IMR-90 (cell line): ENCODE data around the gene POU4F1. TPM values are rescaled to one million over a fixed set of nuclear protein-coding genes. Genes with fewer than 3 reads are reported as not detected.

Experiments
- ATAC-seq: fragments of 200-7000 bp; cut with Tn5 transposase; 2 replicates; pipeline ENCODE4 v1.9.1; 2020; ENCODE audit warnings: low read depth, mild to moderate bottlenecking, moderate library complexity
- BruUV-seq: library from RNA; stranded (reverse); fragments of 400-500 nt; replicated peaks from 2 replicates; lab custom pipeline; 2021; lab: Mats Ljungman, UMichigan
- CTCF ChIA-PET: fragments of 300-600 bp; formaldehyde crosslinking; extraction: SDS; loops from one replicate; lab custom pipeline; 2021; ENCODE audit warnings: antibody characterized with exemption; lab: Yijun Ruan, JAX
- POLR2A ChIA-PET: fragments of 300-600 bp; sonication (Branson Sonifier 250); formaldehyde crosslinking; loops from one replicate; lab custom pipeline; 2022; ENCODE audit warnings: antibody characterized with exemption; ENCODE audit not compliant: unreplicated experiment; lab: Charles Lee
- DNase-seq: peaks from one replicate; pipeline ENCODE4 v3.0.0; 2013
- H2AFZ ChIP-seq: replicated peaks from 2 replicates; pipeline ENCODE3; 2013; ENCODE audit warnings: low read length, mild to moderate bottlenecking; ENCODE audit not compliant: poor library complexity
- H2AK5ac ChIP-seq: 2 replicates; pipeline ENCODE4 v1.6.1; 2013; ENCODE audit warnings: low read depth, low read length, inconsistent platforms
- H2AK9ac ChIP-seq: replicated peaks from 2 replicates; pipeline ENCODE3; 2013; ENCODE audit warnings: mild to moderate bottlenecking, low read depth, low read length, moderate library complexity; ENCODE audit not compliant: poor library complexity
- H2BK120ac ChIP-seq: 2 replicates; pipeline ENCODE4 v1.6.1; 2013; ENCODE audit warnings: low read depth, low read length, inconsistent platforms
- H2BK15ac ChIP-seq: 3 replicates; pipeline ENCODE4 v1.6.1; 2013; ENCODE audit warnings: low read depth, low read length, inconsistent platforms
- H2BK20ac ChIP-seq: 2 replicates; pipeline ENCODE4 v1.6.1; 2013; ENCODE audit warnings: low read depth, mild to moderate bottlenecking, inconsistent platforms, low read length, moderate library complexity
- H2BK5ac ChIP-seq: 2 replicates; pipeline ENCODE4 v1.6.1; 2013; ENCODE audit warnings: mild to moderate bottlenecking, low read depth, low read length, inconsistent platforms; ENCODE audit not compliant: poor library complexity, severe bottlenecking
- H3K14ac ChIP-seq: replicated peaks from 2 replicates; pipeline ENCODE4 v1.6.1; 2013; ENCODE audit warnings: low read depth, low read length, inconsistent platforms
- H3K18ac ChIP-seq: 2 replicates; pipeline ENCODE4 v1.6.1; 2013; ENCODE audit warnings: low read depth, low read length, control low read depth
- H3K23ac ChIP-seq: 2 replicates; pipeline ENCODE4 v1.6.1; 2013; ENCODE audit warnings: low read depth, low read length, inconsistent platforms
- H3K27ac ChIP-seq: 2 replicates; pipeline ENCODE4 v1.5.1; 2013; ENCODE audit warnings: mild to moderate bottlenecking, control low read depth, low read length; ENCODE audit not compliant: insufficient read depth
- H3K27me3 ChIP-seq: 2 replicates; pipeline ENCODE4 v1.6.1; 2013; ENCODE audit warnings: low read length; ENCODE audit not compliant: control insufficient read depth, insufficient read depth
- H3K36me3 ChIP-seq: 2 replicates; pipeline ENCODE4 v1.6.1; 2013; ENCODE audit warnings: low read length, mixed read lengths; ENCODE audit not compliant: control insufficient read depth, insufficient read depth
- H3K4ac ChIP-seq: 2 replicates; pipeline ENCODE4 v1.6.1; 2013; ENCODE audit warnings: low read depth, low read length, inconsistent platforms
- H3K4me1 ChIP-seq: 2 replicates; pipeline ENCODE4 v1.6.1; 2013; ENCODE audit warnings: low read length, mixed read lengths; ENCODE audit not compliant: control insufficient read depth, insufficient read depth
- H3K4me2 ChIP-seq: 2 replicates; pipeline ENCODE4 v1.6.1; 2013; ENCODE audit warnings: low read depth, mild to moderate bottlenecking, control low read depth, low read length, moderate library complexity
- H3K4me3 ChIP-seq: 2 replicates; pipeline ENCODE4 v1.5.1; 2013; ENCODE audit warnings: low read depth, mild to moderate bottlenecking, control low read depth, low read length, moderate library complexity; ENCODE audit not compliant: insufficient read depth
- H3K56ac ChIP-seq: 2 replicates; pipeline ENCODE4 v1.6.1; 2013; ENCODE audit warnings: low read length, inconsistent platforms; ENCODE audit not compliant: insufficient read depth; ENCODE audit errors: extremely low read depth
- H3K79me1 ChIP-seq, 2 experiments: 2 replicates each; pipeline ENCODE4 v1.6.1; 2013; ENCODE audit warnings: low read length in 2 of 2, inconsistent platforms in 1 of 2, low read depth in 1 of 2
- H3K9ac ChIP-seq: 2 replicates; pipeline ENCODE4 v1.6.1; 2013; ENCODE audit warnings: low read depth, low read length, control low read depth
- H3K9me1 ChIP-seq: 2 replicates; pipeline ENCODE4 v1.6.1; 2013; ENCODE audit warnings: low read length, inconsistent platforms; ENCODE audit not compliant: insufficient read depth
- H3K9me3 ChIP-seq: 2 replicates; pipeline ENCODE4 v1.6.1; 2013; ENCODE audit warnings: low read length; ENCODE audit not compliant: control insufficient read depth, insufficient read depth
- H4K20me1 ChIP-seq: 2 replicates; pipeline ENCODE4 v1.6.1; 2013; ENCODE audit warnings: low read length, inconsistent platforms; ENCODE audit not compliant: insufficient read depth
- H4K5ac ChIP-seq: 2 replicates; pipeline ENCODE4 v1.6.1; 2013; ENCODE audit warnings: mild to moderate bottlenecking, low read depth, low read length, control low read depth
- H4K8ac ChIP-seq, 2 experiments: 2 replicates each; pipeline ENCODE4 v1.6.1; 2013; ENCODE audit warnings: low read depth in 2 of 2, low read length in 2 of 2, control low read depth in 1 of 2, inconsistent platforms in 1 of 2
- H4K91ac ChIP-seq: 2 replicates; pipeline ENCODE4 v1.6.1; 2013; ENCODE audit warnings: low read depth, low read length, inconsistent platforms; ENCODE audit not compliant: insufficient read depth
- BHLHE40 ChIP-seq: fragments of 150-350 bp; IDR thresholded peaks from 2 replicates; pipeline ENCODE4 v1.6.1; 2016; ENCODE audit warnings: mild to moderate bottlenecking, low read depth, low read length
- CEBPB ChIP-seq: IDR thresholded peaks from 2 replicates; pipeline ENCODE4 v1.6.1; 2012; ENCODE audit warnings: low read depth, low read length, improper control_type of control experiment
- CHD1 ChIP-seq: IDR thresholded peaks from 2 replicates; pipeline ENCODE4 v1.6.1; 2012; ENCODE audit warnings: low read depth, low read length, improper control_type of control experiment
- FOS ChIP-seq: fragments of 150-350 bp; IDR thresholded peaks from 2 replicates; pipeline ENCODE4 v1.6.1; 2016; ENCODE audit warnings: low read depth, low read length
- MAFK ChIP-seq: IDR thresholded peaks from 2 replicates; pipeline ENCODE4 v1.6.1; 2012; ENCODE audit warnings: low read depth, low read length, improper control_type of control experiment
- MAZ ChIP-seq: IDR thresholded peaks from 2 replicates; pipeline ENCODE4 v1.6.1; 2012; ENCODE audit warnings: low read depth, mild to moderate bottlenecking, low read length, improper control_type of control experiment, moderate library complexity, borderline replicate concordance
- MXI1 ChIP-seq: IDR thresholded peaks from 2 replicates; pipeline ENCODE4 v1.6.1; 2012; ENCODE audit warnings: low read depth, mild to moderate bottlenecking, low read length, moderate library complexity, borderline replicate concordance
- NFE2L2 ChIP-seq: fragments of 150-350 bp; IDR thresholded peaks from 2 replicates; pipeline ENCODE4 v1.6.1; 2016; ENCODE audit warnings: low read depth, mild to moderate bottlenecking, low read length
- POLR2A ChIP-seq: IDR thresholded peaks from 2 replicates; pipeline ENCODE4 v1.6.1; 2012; ENCODE audit warnings: mild to moderate bottlenecking, low read depth, low read length
- RFX5 ChIP-seq: IDR thresholded peaks from 2 replicates; pipeline ENCODE4 v1.8.0; 2012; ENCODE audit warnings: low read depth, mild to moderate bottlenecking, low read length, moderate library complexity
- SMC3 ChIP-seq: fragments of 150-350 bp; IDR thresholded peaks from 2 replicates; pipeline ENCODE4 v1.6.1; 2016; ENCODE audit warnings: low read depth, mild to moderate bottlenecking, antibody characterized with exemption, low read length, moderate library complexity
- WGBS, 2 experiments: methylation state at CpG; one replicate each; pipeline versions ENCODE4 v1.1.5 to v1.1.7; 2013; ENCODE audit warnings: missing lambda C conversion rate in 2 of 2; ENCODE audit not compliant: insufficient read length in 1 of 2; ENCODE audit errors: extremely low coverage in 2 of 2; 5-methylcytosine and 5-hydroxymethylcytosine counted together
- dilution Hi-C: fragments of 300-500 bp; cut with HindIII; formaldehyde crosslinking; loops from one replicate; pipeline ENCODE4 v1.14.3; 2018; ENCODE audit warnings: low sequenced_read_pairs; ENCODE audit not compliant: unreplicated experiment
- in situ Hi-C: fragments of 300-500 bp; cut with MboI; formaldehyde crosslinking; loops from 3 replicates; pipeline ENCODE4 v1.14.3; 2019; ENCODE audit warnings: low sequenced_read_pairs, inconsistent platforms, mixed read lengths
- intact Hi-C: fragments of 100-400 bp; cut with micrococcal nuclease; formaldehyde crosslinking; loops from 2 replicates; pipeline ENCODE4 v1.10.0; 2022
- polyA plus RNA-seq, 3 experiments: library from polyadenylated mRNA; depleted of rRNA; stranded (reverse); fragments of >200 nt; gene quantifications; 2 replicates each; pipeline ENCODE4 v1.2.3, GENCODE V29; 2012; ENCODE audit warnings: low replicate concordance in 1 of 3
- total RNA-seq: library from RNA; depleted of rRNA; stranded (reverse); fragments of >200 nt; gene quantifications from 2 replicates; pipeline ENCODE4 v1.2.3, GENCODE V29; 2012
- TF ChIP-seq, protein P1 (sequence below): fragments of 150-350 bp; IDR thresholded peaks from 2 replicates; pipeline ENCODE4 v1.6.1; 2016; ENCODE audit warnings: low read depth, mild to moderate bottlenecking, low read length, moderate library complexity, borderline replicate concordance
- TF ChIP-seq, protein P2 (sequence below): fragments of 150-350 bp; IDR thresholded peaks from 2 replicates; pipeline ENCODE4 v1.6.1; 2017; ENCODE audit warnings: mild to moderate bottlenecking, antibody characterized with exemption, low read length, low read depth

Gene POU4F1
- total and polyA plus RNA-seq, 2 of the 4 experiments (the other 2 are of a cell fraction), result 0.02 TPM; not detected in 1

DNA sequence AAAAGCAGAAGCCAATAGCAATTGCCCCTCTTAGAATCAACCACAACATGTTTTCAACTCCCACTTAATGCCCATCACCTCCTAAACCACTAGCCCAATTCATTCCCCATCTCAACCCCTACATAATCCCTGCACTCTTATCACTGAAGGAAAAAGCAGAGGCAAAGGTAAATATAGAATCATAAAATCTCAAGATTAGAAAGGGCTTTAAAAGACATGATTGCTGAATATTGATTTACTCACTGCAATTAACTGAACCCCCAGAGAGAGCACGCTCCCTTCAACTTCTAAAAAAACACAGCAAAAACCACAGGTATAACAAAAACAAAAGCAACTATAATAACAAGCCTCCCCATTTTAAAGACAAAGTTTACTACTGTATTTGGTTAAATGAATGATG lies 15.1 kb upstream of the POU4F1 start:
- peaks cover 0 to 7% of the 10 kb centered on the region in 2 experiments; a peak in 1 of 4 replicates for H3K79me1 ChIP-seq
- H3K9ac ChIP-seq, result no peak overlapping the region
- intact Hi-C loops (no loop called here), dilution Hi-C loops (no loop called here), in situ Hi-C loops (no loop called here)
- H2AK5ac ChIP-seq, result no peak overlapping the region
- no peak overlapping the region for H3K14ac ChIP-seq
- no peak overlapping the region for H3K56ac ChIP-seq
- H4K8ac ChIP-seq, result no peak overlapping the region
- ChIA-PET CTCF (interaction anchor here (1.0 kb wide), 1 partner anchor 17 kb away, joined by 5 read pairs; no protein-coding TSS in a partner anchor), POLR2A (no interaction called here)
- no peaks in the 10 kb centered on the region for H4K20me1 ChIP-seq
- no peak overlapping the region for H3K4ac ChIP-seq
- no peak overlapping the region for H2AFZ ChIP-seq
- H3K4me3 ChIP-seq, result no peak overlapping the region
- H2BK20ac ChIP-seq, result no peak overlapping the region
- no TSS peak for BruUV-seq
- no CpG with 5 or more reads among the region's 1 CpG for WGBS, 2 experiments
- H4K5ac ChIP-seq, result no peak overlapping the region
- no peak overlapping the region for H3K18ac ChIP-seq
- no peak overlapping the region for H3K27ac ChIP-seq
- no peak overlapping the region for H2AK9ac ChIP-seq
- no peak overlapping the region for H3K4me2 ChIP-seq
- no peaks in the 10 kb centered on the region for H3K9me1 ChIP-seq
- H2BK120ac ChIP-seq, result no peak overlapping the region
- H3K36me3 ChIP-seq, result peaks cover 4% of the 10 kb centered on the region; the same call in 1 of the 2 replicates
- no peak overlapping the region for H4K91ac ChIP-seq
- DNase-seq, result no peak
- no peak for ATAC-seq
- no peak overlapping the region for H2BK15ac ChIP-seq
- TF ChIP-seq POLR2A (no peak), RFX5 (no peak), MAZ (no peak), MAFK (no peak), NFE2L2 (no peak), FOS (no peak), BHLHE40 (no peak), CHD1 (no peak), CEBPB (no peak), SMC3 (no peak), MXI1 (no peak)
- TF ChIP-seq, protein P1, sequence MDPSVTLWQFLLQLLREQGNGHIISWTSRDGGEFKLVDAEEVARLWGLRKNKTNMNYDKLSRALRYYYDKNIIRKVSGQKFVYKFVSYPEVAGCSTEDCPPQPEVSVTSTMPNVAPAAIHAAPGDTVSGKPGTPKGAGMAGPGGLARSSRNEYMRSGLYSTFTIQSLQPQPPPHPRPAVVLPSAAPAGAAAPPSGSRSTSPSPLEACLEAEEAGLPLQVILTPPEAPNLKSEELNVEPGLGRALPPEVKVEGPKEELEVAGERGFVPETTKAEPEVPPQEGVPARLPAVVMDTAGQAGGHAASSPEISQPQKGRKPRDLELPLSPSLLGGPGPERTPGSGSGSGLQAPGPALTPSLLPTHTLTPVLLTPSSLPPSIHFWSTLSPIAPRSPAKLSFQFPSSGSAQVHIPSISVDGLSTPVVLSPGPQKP, result no peak
- TF ChIP-seq, protein P2, sequence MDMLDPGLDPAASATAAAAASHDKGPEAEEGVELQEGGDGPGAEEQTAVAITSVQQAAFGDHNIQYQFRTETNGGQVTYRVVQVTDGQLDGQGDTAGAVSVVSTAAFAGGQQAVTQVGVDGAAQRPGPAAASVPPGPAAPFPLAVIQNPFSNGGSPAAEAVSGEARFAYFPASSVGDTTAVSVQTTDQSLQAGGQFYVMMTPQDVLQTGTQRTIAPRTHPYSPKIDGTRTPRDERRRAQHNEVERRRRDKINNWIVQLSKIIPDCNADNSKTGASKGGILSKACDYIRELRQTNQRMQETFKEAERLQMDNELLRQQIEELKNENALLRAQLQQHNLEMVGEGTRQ, result no peak
- no peaks in the 10 kb centered on the region for H3K27me3 ChIP-seq
- H3K23ac ChIP-seq, result no peak overlapping the region
- no peaks in the 10 kb centered on the region for H3K4me1 ChIP-seq
- H3K9me3 ChIP-seq, result no peaks in the 10 kb centered on the region
- no peak overlapping the region for H2BK5ac ChIP-seq
